IMR-90 (cell line): Measurements from ENCODE around the gene GMPR. TPM values are rescaled to one million over a fixed set of nuclear protein-coding genes. Genes with fewer than 3 reads are reported as not detected.
A peak's percentile ranks its signal among the peaks of the same experiment; 100 is the strongest.

Experiments
- ATAC-seq: fragments of 200-7000 bp; cut with Tn5 transposase; 2 replicates; pipeline ENCODE4 v1.9.1; 2020; ENCODE audit warnings: low read depth, mild to moderate bottlenecking, moderate library complexity
- BruUV-seq: library from RNA; stranded (reverse); fragments of 400-500 nt; replicated peaks from 2 replicates; lab custom pipeline; 2021; lab: Mats Ljungman, UMichigan
- CTCF ChIA-PET: fragments of 300-600 bp; formaldehyde crosslinking; extraction: SDS; loops from one replicate; lab custom pipeline; 2021; ENCODE audit warnings: antibody characterized with exemption; lab: Yijun Ruan, JAX
- POLR2A ChIA-PET: fragments of 300-600 bp; sonication (Branson Sonifier 250); formaldehyde crosslinking; loops from one replicate; lab custom pipeline; 2022; ENCODE audit warnings: antibody characterized with exemption; ENCODE audit not compliant: unreplicated experiment; lab: Charles Lee
- DNase-seq: peaks from one replicate; pipeline ENCODE4 v3.0.0; 2013
- H2AFZ ChIP-seq: replicated peaks from 2 replicates; pipeline ENCODE3; 2013; ENCODE audit warnings: low read length, mild to moderate bottlenecking; ENCODE audit not compliant: poor library complexity
- H2AK5ac ChIP-seq: 2 replicates; pipeline ENCODE4 v1.6.1; 2013; ENCODE audit warnings: low read depth, low read length, inconsistent platforms
- H2AK9ac ChIP-seq: replicated peaks from 2 replicates; pipeline ENCODE3; 2013; ENCODE audit warnings: mild to moderate bottlenecking, low read depth, low read length, moderate library complexity; ENCODE audit not compliant: poor library complexity
- H2BK120ac ChIP-seq: 2 replicates; pipeline ENCODE4 v1.6.1; 2013; ENCODE audit warnings: low read depth, low read length, inconsistent platforms
- H2BK15ac ChIP-seq: 3 replicates; pipeline ENCODE4 v1.6.1; 2013; ENCODE audit warnings: low read depth, low read length, inconsistent platforms
- H2BK20ac ChIP-seq: 2 replicates; pipeline ENCODE4 v1.6.1; 2013; ENCODE audit warnings: low read depth, mild to moderate bottlenecking, inconsistent platforms, low read length, moderate library complexity
- H2BK5ac ChIP-seq: 2 replicates; pipeline ENCODE4 v1.6.1; 2013; ENCODE audit warnings: mild to moderate bottlenecking, low read depth, low read length, inconsistent platforms; ENCODE audit not compliant: poor library complexity, severe bottlenecking
- H3K14ac ChIP-seq: replicated peaks from 2 replicates; pipeline ENCODE4 v1.6.1; 2013; ENCODE audit warnings: low read depth, low read length, inconsistent platforms
- H3K18ac ChIP-seq: 2 replicates; pipeline ENCODE4 v1.6.1; 2013; ENCODE audit warnings: low read depth, low read length, control low read depth
- H3K23ac ChIP-seq: 2 replicates; pipeline ENCODE4 v1.6.1; 2013; ENCODE audit warnings: low read depth, low read length, inconsistent platforms
- H3K27ac ChIP-seq: 2 replicates; pipeline ENCODE4 v1.5.1; 2013; ENCODE audit warnings: mild to moderate bottlenecking, control low read depth, low read length; ENCODE audit not compliant: insufficient read depth
- H3K27me3 ChIP-seq: 2 replicates; pipeline ENCODE4 v1.6.1; 2013; ENCODE audit warnings: low read length; ENCODE audit not compliant: control insufficient read depth, insufficient read depth
- H3K36me3 ChIP-seq: 2 replicates; pipeline ENCODE4 v1.6.1; 2013; ENCODE audit warnings: low read length, mixed read lengths; ENCODE audit not compliant: control insufficient read depth, insufficient read depth
- H3K4ac ChIP-seq: 2 replicates; pipeline ENCODE4 v1.6.1; 2013; ENCODE audit warnings: low read depth, low read length, inconsistent platforms
- H3K4me1 ChIP-seq: 2 replicates; pipeline ENCODE4 v1.6.1; 2013; ENCODE audit warnings: low read length, mixed read lengths; ENCODE audit not compliant: control insufficient read depth, insufficient read depth
- H3K4me2 ChIP-seq: 2 replicates; pipeline ENCODE4 v1.6.1; 2013; ENCODE audit warnings: low read depth, mild to moderate bottlenecking, control low read depth, low read length, moderate library complexity
- H3K4me3 ChIP-seq: 2 replicates; pipeline ENCODE4 v1.5.1; 2013; ENCODE audit warnings: low read depth, mild to moderate bottlenecking, control low read depth, low read length, moderate library complexity; ENCODE audit not compliant: insufficient read depth
- H3K56ac ChIP-seq: 2 replicates; pipeline ENCODE4 v1.6.1; 2013; ENCODE audit warnings: low read length, inconsistent platforms; ENCODE audit not compliant: insufficient read depth; ENCODE audit errors: extremely low read depth
- H3K79me1 ChIP-seq, 2 experiments: 2 replicates each; pipeline ENCODE4 v1.6.1; 2013; ENCODE audit warnings: low read length in 2 of 2, inconsistent platforms in 1 of 2, low read depth in 1 of 2
- H3K9ac ChIP-seq: 2 replicates; pipeline ENCODE4 v1.6.1; 2013; ENCODE audit warnings: low read depth, low read length, control low read depth
- H3K9me1 ChIP-seq: 2 replicates; pipeline ENCODE4 v1.6.1; 2013; ENCODE audit warnings: low read length, inconsistent platforms; ENCODE audit not compliant: insufficient read depth
- H3K9me3 ChIP-seq: 2 replicates; pipeline ENCODE4 v1.6.1; 2013; ENCODE audit warnings: low read length; ENCODE audit not compliant: control insufficient read depth, insufficient read depth
- H4K20me1 ChIP-seq: 2 replicates; pipeline ENCODE4 v1.6.1; 2013; ENCODE audit warnings: low read length, inconsistent platforms; ENCODE audit not compliant: insufficient read depth
- H4K5ac ChIP-seq: 2 replicates; pipeline ENCODE4 v1.6.1; 2013; ENCODE audit warnings: mild to moderate bottlenecking, low read depth, low read length, control low read depth
- H4K8ac ChIP-seq, 2 experiments: 2 replicates each; pipeline ENCODE4 v1.6.1; 2013; ENCODE audit warnings: low read depth in 2 of 2, low read length in 2 of 2, control low read depth in 1 of 2, inconsistent platforms in 1 of 2
- H4K91ac ChIP-seq: 2 replicates; pipeline ENCODE4 v1.6.1; 2013; ENCODE audit warnings: low read depth, low read length, inconsistent platforms; ENCODE audit not compliant: insufficient read depth
- FOS ChIP-seq: fragments of 150-350 bp; IDR thresholded peaks from 2 replicates; pipeline ENCODE4 v1.6.1; 2016; ENCODE audit warnings: low read depth, low read length
- MAZ ChIP-seq: IDR thresholded peaks from 2 replicates; pipeline ENCODE4 v1.6.1; 2012; ENCODE audit warnings: low read depth, mild to moderate bottlenecking, low read length, improper control_type of control experiment, moderate library complexity, borderline replicate concordance
- MXI1 ChIP-seq: IDR thresholded peaks from 2 replicates; pipeline ENCODE4 v1.6.1; 2012; ENCODE audit warnings: low read depth, mild to moderate bottlenecking, low read length, moderate library complexity, borderline replicate concordance
- RAD21 ChIP-seq: IDR thresholded peaks from 2 replicates; pipeline ENCODE4 v1.6.1; 2012; ENCODE audit warnings: low read length, improper control_type of control experiment
- WGBS, 2 experiments: methylation state at CpG; one replicate each; pipeline versions ENCODE4 v1.1.5 to v1.1.7; 2013; ENCODE audit warnings: missing lambda C conversion rate in 2 of 2; ENCODE audit not compliant: insufficient read length in 1 of 2; ENCODE audit errors: extremely low coverage in 2 of 2; 5-methylcytosine and 5-hydroxymethylcytosine counted together
- dilution Hi-C: fragments of 300-500 bp; cut with HindIII; formaldehyde crosslinking; loops from one replicate; pipeline ENCODE4 v1.14.3; 2018; ENCODE audit warnings: low sequenced_read_pairs; ENCODE audit not compliant: unreplicated experiment
- in situ Hi-C: fragments of 300-500 bp; cut with MboI; formaldehyde crosslinking; loops from 3 replicates; pipeline ENCODE4 v1.14.3; 2019; ENCODE audit warnings: low sequenced_read_pairs, inconsistent platforms, mixed read lengths
- intact Hi-C: fragments of 100-400 bp; cut with micrococcal nuclease; formaldehyde crosslinking; loops from 2 replicates; pipeline ENCODE4 v1.10.0; 2022
- polyA plus RNA-seq, 3 experiments: library from polyadenylated mRNA; depleted of rRNA; stranded (reverse); fragments of >200 nt; gene quantifications; 2 replicates each; pipeline ENCODE4 v1.2.3, GENCODE V29; 2012; ENCODE audit warnings: low replicate concordance in 1 of 3
- total RNA-seq: library from RNA; depleted of rRNA; stranded (reverse); fragments of >200 nt; gene quantifications from 2 replicates; pipeline ENCODE4 v1.2.3, GENCODE V29; 2012
- TF ChIP-seq, protein P1 (sequence below): fragments of 150-350 bp; IDR thresholded peaks from 2 replicates; pipeline ENCODE4 v1.6.1; 2017; ENCODE audit warnings: mild to moderate bottlenecking, antibody characterized with exemption, low read length, low read depth

The GMPR gene
- total and polyA plus RNA-seq, 2 of the 4 experiments (the other 2 are of a cell fraction): 6.3 to 8.6 TPM

DNA sequence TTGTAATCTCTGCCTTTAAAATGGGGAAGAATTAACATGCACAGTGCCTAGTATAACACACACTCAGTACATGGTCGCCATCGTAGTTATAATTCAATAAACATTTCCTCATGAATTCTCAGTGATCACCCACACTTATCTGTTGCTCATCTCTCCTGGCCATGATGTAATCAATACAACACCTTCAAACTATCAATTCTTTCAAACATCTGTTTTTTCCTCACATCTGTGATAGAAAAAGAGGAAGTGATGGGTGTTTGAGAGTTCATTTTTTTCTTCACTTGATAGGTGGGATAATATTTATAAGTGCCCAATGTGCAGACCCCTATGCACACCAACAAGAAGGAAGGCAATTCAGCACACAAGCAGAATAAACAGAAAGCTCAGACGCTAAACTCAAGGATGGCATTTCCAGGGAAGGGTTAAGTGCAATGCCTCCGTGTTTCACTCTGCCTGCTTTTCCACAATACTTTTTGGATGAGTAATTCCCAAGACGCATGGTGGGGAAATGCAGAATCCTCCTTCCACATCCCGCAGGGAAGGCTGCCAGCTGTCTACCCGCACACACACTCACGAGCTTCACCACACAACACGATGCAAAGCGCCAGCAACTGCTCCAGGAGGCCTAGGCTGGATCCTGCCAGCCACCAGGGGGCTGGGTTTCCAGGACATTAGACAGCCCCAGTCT is 100.3 kb downstream of the GMPR start (continued):
- TF ChIP-seq, protein P1, sequence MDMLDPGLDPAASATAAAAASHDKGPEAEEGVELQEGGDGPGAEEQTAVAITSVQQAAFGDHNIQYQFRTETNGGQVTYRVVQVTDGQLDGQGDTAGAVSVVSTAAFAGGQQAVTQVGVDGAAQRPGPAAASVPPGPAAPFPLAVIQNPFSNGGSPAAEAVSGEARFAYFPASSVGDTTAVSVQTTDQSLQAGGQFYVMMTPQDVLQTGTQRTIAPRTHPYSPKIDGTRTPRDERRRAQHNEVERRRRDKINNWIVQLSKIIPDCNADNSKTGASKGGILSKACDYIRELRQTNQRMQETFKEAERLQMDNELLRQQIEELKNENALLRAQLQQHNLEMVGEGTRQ: no peak
- peak; percentile 93 for TF ChIP-seq MXI1
- peak; percentile 88 for TF ChIP-seq FOS

DNA sequence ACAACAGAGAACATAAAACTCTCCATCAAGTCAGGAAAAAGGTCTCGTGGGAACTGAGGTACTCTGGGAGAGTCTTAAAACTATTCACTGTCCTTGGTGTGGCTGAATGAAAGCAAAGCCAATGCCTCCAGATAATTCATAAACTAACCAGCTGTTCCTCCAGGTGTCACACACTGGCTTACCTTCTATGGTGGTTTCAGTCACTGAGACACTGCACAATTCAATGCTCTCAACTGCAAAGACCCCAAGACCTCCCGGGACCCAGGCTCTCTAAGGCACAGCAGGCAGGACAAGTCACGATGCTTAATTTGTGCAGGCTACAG is 100.8 kb downstream of the GMPR start:
- Histone ChIP-seq H3K14ac (peak overlapping the region; percentile 83), H3K9me1 (peaks cover 36% of the 10 kb centered on the region), H2BK5ac (peak overlapping the region; percentile 68), H2AFZ (peak overlapping the region; percentile 45), H3K4me2 (peak overlapping the region; percentile 6; the same call in 1 of the 2 replicates), H3K9ac (no peak overlapping the region), H3K4ac (peak overlapping the region; percentile 92), H3K4me3 (no peak overlapping the region), H4K20me1 (no peaks in the 10 kb centered on the region; the same call in 1 of the 2 replicates), H3K56ac (peak overlapping the region; percentile 46), H3K4me1 (peaks cover 21% of the 10 kb centered on the region), H2BK20ac (peak overlapping the region; percentile 91), H3K23ac (peak overlapping the region; percentile 73), H4K8ac (peak overlapping the region; percentile 6 to 87; a peak in 3 of 4 replicates), H3K18ac (peak overlapping the region; percentile 55), H3K27ac (peak overlapping the region; percentile 49), H2BK120ac (peak overlapping the region; percentile 95), H3K79me1 (peaks cover 3 to 41% of the 10 kb centered on the region in 2 experiments; a peak in 2 of 4 replicates), H4K5ac (peak overlapping the region; percentile 9; the same call in 1 of the 2 replicates), H3K36me3 (no peaks in the 10 kb centered on the region), H2AK9ac (no peak overlapping the region), H3K9me3 (no peaks in the 10 kb centered on the region), H2AK5ac (peak overlapping the region; percentile 72), H2BK15ac (peak overlapping the region; percentile 59; the same call in 2 of the 3 replicates), H3K27me3 (no peaks in the 10 kb centered on the region), H4K91ac (peak overlapping the region; percentile 62)
- POLR2A ChIA-PET: interaction anchor here (0.6 kb wide), 1 partner anchor 386 kb away, joined by 3 read pairs; no protein-coding TSS in a partner anchor
- WGBS, 2 experiments: no CpG with 5 or more reads among the region's 3 CpGs
- no peak for TF ChIP-seq MXI1
- TF ChIP-seq MAZ: no peak
- TF ChIP-seq RAD21: no peak
- no peak for TF ChIP-seq FOS
- ATAC-seq (no peak), DNase-seq (no peak)
- in situ Hi-C loops: loop anchor here (5.0 to 10.0 kb wide), 2 partner anchors 173 to 626 kb away; no protein-coding TSS in a partner anchor
- CTCF ChIA-PET: interaction anchor here (0.6 to 1.4 kb wide), 8 partner anchors 11 to 626 kb away, joined by 3 to 5 read pairs (median 4); no protein-coding TSS in a partner anchor
- dilution Hi-C loops: no loop called here
- intact Hi-C loops: loop anchor here (2.0 to 10.0 kb wide), 4 partner anchors 60 to 626 kb away; no protein-coding TSS in a partner anchor
- no TSS peak for BruUV-seq
